MCF 10A (cell line): ENCODE measurements around the gene TMEM61. TPM values are rescaled to one million over a fixed set of nuclear protein-coding genes. Genes with fewer than 3 reads are reported as not detected.
"Not testable (repeated sequence)": the region's sequence is repeated elsewhere in the genome, so short reads cannot be mapped to it uniquely, and the experiment has no call there.

Source experiments
- BruUV-seq: library from RNA; stranded (reverse); fragments of 400-500 nt; replicated peaks from 2 replicates; lab custom pipeline; 2021; lab: Mats Ljungman, UMichigan
- CTCF ChIA-PET: fragments of 300-600 bp; sonication (Branson Sonifier 250); formaldehyde crosslinking; extraction: SDS; loops from one replicate; lab custom pipeline; 2021; ENCODE audit warnings: antibody characterized with exemption, inconsistent platforms; lab: Yijun Ruan, JAX
- POLR2A ChIA-PET: fragments of 300-600, 350-650 bp; sonication (Branson Sonifier 250); formaldehyde crosslinking; extraction: SDS; loops from one replicate; lab custom pipeline; 2020; ENCODE audit warnings: antibody characterized with exemption, inconsistent platforms; lab: Yijun Ruan, JAX
- DNase-seq: peaks from one replicate; pipeline ENCODE4 v3.0.0-alpha.2; 2018; ENCODE audit not compliant: unreplicated experiment
- H3K27ac Mint-ChIP-seq: one replicate; pipeline ENCODE4 v1.8.0; 2022; ENCODE audit warnings: mild to moderate bottlenecking, low read depth, mixed read lengths; ENCODE audit not compliant: unreplicated experiment
- H3K27me3 Mint-ChIP-seq: one replicate; pipeline ENCODE4 v1.8.0; 2022; ENCODE audit warnings: mixed read lengths; ENCODE audit not compliant: insufficient read depth, unreplicated experiment
- H3K36me3 Mint-ChIP-seq: one replicate; pipeline ENCODE4 v1.8.0; 2022; ENCODE audit warnings: mild to moderate bottlenecking, moderate library complexity, mixed read lengths; ENCODE audit not compliant: insufficient read depth, unreplicated experiment
- H3K4me1 Mint-ChIP-seq: one replicate; pipeline ENCODE4 v1.8.0; 2022; ENCODE audit warnings: mixed read lengths; ENCODE audit not compliant: insufficient read depth, unreplicated experiment
- H3K4me3 Mint-ChIP-seq: one replicate; pipeline ENCODE4 v1.8.0; 2022; ENCODE audit warnings: mild to moderate bottlenecking, moderate library complexity, mixed read lengths; ENCODE audit not compliant: unreplicated experiment
- H3K9me3 Mint-ChIP-seq: one replicate; pipeline ENCODE4 v1.8.0; 2022; ENCODE audit warnings: mixed read lengths; ENCODE audit not compliant: unreplicated experiment
- CTCF ChIP-seq: fragments of 200-600 bp; IDR thresholded peaks from one replicate; pipeline ENCODE4 v1.8.0; 2022; ENCODE audit warnings: antibody characterized with exemption, mild to moderate bottlenecking; ENCODE audit not compliant: unreplicated experiment
- intact Hi-C: fragments of 100-400 bp; cut with micrococcal nuclease; formaldehyde crosslinking; loops from 2 replicates; pipeline ENCODE4 v1.14.1; 2022
- total RNA-seq: library from RNA; stranded (reverse); gene quantifications from 2 replicates; pipeline ENCODE4 v1.2.3, GENCODE V29; 2022

Gene TMEM61
- total RNA-seq, 1 experiment from 2014 or later: not detected

GRCh38 chr1:54956726-54957125 lies 23.7 kb upstream of the TMEM61 start:
- DNase-seq: no peak
- Mint-ChIP-seq H3K4me1 (peaks cover 19% of the 10 kb centered on the region), H3K9me3 (peaks cover 8% of the 10 kb centered on the region), H3K27me3 (no peaks in the 10 kb centered on the region), H3K27ac (no peak overlapping the region), H3K36me3 (no peaks in the 10 kb centered on the region), H3K4me3 (no peak overlapping the region)
- POLR2A ChIA-PET: interaction anchor here (1.2 to 1.6 kb wide), 3 partner anchors 11 to 71 kb away, joined by 3 to 4 read pairs (median 4); no protein-coding TSS in a partner anchor
- no TSS peak for BruUV-seq
- no peak for TF ChIP-seq CTCF
- CTCF ChIA-PET: interaction anchor here (0.6 to 4.7 kb wide), 6 partner anchors 11 to 48 kb away, joined by 3 to 19 read pairs (median 4); no protein-coding TSS in a partner anchor
- intact Hi-C loops: no loop called here

GRCh38 chr1:54959241-54959640 lies 21.2 kb upstream of the TMEM61 start:
- Mint-ChIP-seq H3K4me1 (peaks cover 15% of the 10 kb centered on the region), H3K27ac (no peak overlapping the region), H3K4me3 (no peak overlapping the region), H3K27me3 (no peaks in the 10 kb centered on the region), H3K9me3 (peaks cover 8% of the 10 kb centered on the region), H3K36me3 (no peaks in the 10 kb centered on the region)
- BruUV-seq: no TSS peak
- TF ChIP-seq CTCF: no peak
- intact Hi-C loops: no loop called here
- peak; percentile 79 for DNase-seq
- CTCF ChIA-PET: interaction anchor here (0.7 to 4.7 kb wide), 6 partner anchors 9 to 877 kb away, joined by 3 to 19 read pairs (median 5); no protein-coding TSS in a partner anchor
- POLR2A ChIA-PET: interaction anchor here (0.6 to 0.7 kb wide), 2 partner anchors 73 to 927 kb away, joined by 3 to 4 read pairs; partner anchors contain the start of gene DHCR24

DNA sequence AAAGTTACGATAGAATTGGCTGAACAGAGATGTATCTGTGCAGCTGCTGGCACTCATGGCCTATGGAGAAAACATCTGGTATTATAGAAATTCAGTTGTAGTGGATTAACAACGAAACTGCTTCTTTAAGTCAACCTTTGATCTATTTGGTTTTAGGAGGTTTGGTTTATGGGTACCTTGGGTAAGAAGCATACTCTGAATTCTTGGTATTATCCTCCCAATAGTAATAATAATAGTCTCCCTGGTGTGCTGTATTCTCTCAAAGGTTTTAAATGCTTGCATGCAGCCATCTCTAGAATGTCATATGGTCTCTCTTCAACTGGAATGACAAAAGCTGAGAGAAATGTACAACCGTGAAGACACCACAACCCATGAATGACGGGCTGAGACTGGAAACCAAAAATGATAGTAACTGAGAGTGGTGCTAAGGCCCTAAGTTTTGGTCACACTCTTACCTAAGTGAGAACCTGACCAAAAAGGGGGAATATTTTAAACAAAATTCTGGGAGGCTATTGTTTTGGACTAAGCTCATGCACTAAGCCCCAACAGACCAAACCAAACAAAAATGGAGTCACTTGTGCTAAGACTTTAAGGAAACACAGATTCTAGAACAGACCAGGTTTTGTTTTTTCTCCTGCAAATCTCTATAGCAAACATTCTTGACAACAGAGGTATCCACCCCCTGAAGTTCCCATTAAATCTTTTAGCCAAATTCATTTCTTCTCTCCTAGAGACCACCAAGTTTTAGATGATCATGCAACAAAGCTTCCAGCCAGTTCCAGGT lies 17.6 kb upstream of the TMEM61 start:
- ChIA-PET CTCF (interaction anchor here (1.0 to 2.7 kb wide), 3 partner anchors 12 to 18 kb away, joined by 3 to 15 read pairs (median 11); no protein-coding TSS in a partner anchor), POLR2A (no interaction called here)
- no peak for DNase-seq
- H3K4me1 Mint-ChIP-seq: peaks cover 19% of the 10 kb centered on the region
- no TSS peak for BruUV-seq
- H3K4me3 Mint-ChIP-seq: no peak overlapping the region
- no peak for TF ChIP-seq CTCF
- no peaks in the 10 kb centered on the region for H3K27me3 Mint-ChIP-seq
- H3K9me3 Mint-ChIP-seq: no peaks in the 10 kb centered on the region
- no peaks in the 10 kb centered on the region for H3K36me3 Mint-ChIP-seq
- intact Hi-C loops: no loop called here
- H3K27ac Mint-ChIP-seq: no peak overlapping the region

GRCh38 chr1:54963829-54964228 lies 16.6 kb upstream of the TMEM61 start:
- H3K36me3 Mint-ChIP-seq, intact Hi-C loops, H3K4me3 Mint-ChIP-seq, H3K27me3 Mint-ChIP-seq, H3K9me3 Mint-ChIP-seq, DNase-seq, H3K27ac Mint-ChIP-seq, BruUV-seq, POLR2A ChIA-PET: not testable (repeated sequence)
- H3K4me1 Mint-ChIP-seq: peaks cover 19% of the 10 kb centered on the region
- CTCF ChIA-PET: interaction anchor here (1.0 to 2.7 kb wide), 3 partner anchors 9 to 19 kb away, joined by 3 to 11 read pairs (median 3); no protein-coding TSS in a partner anchor
